Measurements from ENCODE around the gene USP10.
"Not testable (repeated sequence)": the region's sequence is repeated elsewhere in the genome, so short reads cannot be mapped to it uniquely, and the experiment has no call there.

Gene USP10

GRCh38 chr16:84673203-84673535 is 26.6 kb upstream of the USP10 start:
- no peak for DNase-seq (ENCODE audit: insufficient read length, low spot score)
- FAIRE-seq = no peak

DNA sequence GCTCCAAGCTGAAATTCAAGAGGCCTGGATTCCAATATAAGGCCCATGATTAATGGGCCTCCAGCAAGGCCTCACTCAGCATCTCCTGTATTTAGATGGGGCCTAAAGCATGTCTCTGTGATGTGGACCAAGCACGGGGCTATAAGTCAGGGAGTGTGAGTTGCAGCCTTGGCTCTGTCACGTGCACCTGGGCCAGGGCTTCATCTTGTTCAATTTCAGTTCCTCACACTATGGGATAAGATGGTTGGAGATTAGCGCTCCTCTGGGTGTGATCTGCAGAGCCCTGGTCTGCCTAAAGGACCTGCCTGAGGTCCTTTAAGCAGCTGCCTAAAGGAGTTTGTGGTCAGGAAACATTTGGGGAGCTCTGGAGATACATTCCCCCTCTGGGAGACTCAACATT is 26.2 kb upstream of the USP10 start:
- no peak for FAIRE-seq
- no peak for DNase-seq (ENCODE audit: insufficient read length, low spot score)

- DNase-seq (ENCODE audit: insufficient read length, low spot score) (no peak), FAIRE-seq (no peak)
These were observed 24.4 kb upstream of the USP10 start for GRCh38 chr16:84675423-84675822.

DNA sequence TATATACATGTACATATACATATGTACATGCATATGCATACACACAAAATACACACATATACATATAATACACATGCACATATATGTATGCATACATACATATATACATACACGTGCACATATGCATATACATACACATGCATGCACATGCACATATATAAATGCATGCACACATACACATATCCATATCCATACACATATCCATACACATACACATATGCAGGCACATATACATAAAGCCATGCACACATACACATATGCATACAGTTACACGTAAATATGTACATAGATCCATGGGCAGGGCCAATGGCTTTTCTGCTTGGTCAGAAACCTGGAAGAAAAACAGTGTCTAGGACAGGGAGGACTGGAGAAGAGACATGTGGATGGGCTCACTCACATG is 23.9 kb upstream of the USP10 start:
- DNase-seq (ENCODE audit: insufficient read length, low spot score) = no peak

DNA sequence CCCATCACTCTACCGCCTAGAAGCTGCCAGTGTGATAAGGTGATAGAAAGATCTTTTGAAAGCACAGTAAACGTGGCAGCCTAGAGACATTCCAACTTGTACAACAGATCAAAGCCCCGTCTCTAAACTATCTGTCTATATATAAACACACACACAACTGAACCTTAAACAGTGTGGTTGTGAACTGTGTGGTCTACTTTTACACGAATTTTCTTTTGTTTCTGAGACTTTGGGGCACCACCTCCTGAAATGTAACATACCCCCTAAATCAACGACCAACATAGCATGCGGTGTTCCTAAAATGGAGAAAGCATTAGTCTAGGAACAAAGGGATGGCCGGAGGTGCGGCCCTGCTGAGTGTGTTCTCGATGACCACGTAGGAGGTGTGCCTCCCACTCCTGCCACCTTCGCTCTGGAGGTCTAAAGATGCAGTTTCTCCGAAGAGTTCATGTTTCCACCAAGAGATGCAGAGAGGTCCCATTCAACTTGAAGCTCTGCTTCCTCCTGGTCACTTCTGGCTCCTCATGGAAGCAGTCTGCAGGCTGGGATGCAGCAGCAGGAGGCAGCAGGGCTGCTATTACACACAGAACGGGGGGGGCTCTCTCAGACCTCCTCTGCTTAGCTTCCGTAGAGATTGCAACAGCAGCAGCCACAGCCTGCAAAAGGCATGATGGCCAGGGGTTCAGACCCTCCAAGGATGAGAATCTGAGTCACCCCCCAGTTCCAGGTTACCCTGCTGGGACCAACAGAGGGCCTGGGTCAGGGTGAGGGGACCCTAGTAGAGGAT is 22.6 kb upstream of the USP10 start:
- FAIRE-seq = no peak
- no peak for DNase-seq (ENCODE audit: insufficient read length, low spot score)

More for the DNA sequence above, 23.9 kb upstream of the USP10 start:
- FAIRE-seq = no peak

- no peak for DNase-seq (ENCODE audit: insufficient read length, low spot score)
- no peak for FAIRE-seq
These were observed 22.0 kb upstream of the USP10 start for GRCh38 chr16:84677849-84678248.

DNA sequence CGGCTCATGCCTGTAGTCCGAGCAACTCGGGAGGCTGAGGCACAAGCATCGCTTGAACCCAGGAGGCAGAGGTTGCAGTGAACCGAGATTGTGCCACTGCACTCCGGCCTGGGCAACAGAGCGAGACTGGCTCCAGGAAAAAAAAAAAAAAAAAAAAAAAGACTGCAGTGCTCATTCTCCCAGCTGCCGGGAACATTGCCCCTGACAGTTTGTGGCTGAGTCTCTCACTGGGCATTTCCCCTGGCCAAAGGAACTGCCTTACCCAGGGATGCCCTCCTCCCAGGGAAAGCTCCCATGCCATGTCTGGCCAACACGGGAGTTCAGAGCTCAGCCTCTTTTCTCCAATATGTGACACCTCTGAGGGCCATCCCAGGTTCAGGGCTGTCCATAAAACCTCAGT is 21.3 kb upstream of the USP10 start:
- DNase-seq (ENCODE audit: insufficient read length, low spot score) (no peak), FAIRE-seq (no peak)

- FAIRE-seq (no peak), DNase-seq (ENCODE audit: insufficient read length, low spot score) (no peak)
These were observed 19.5 kb upstream of the USP10 start for GRCh38 chr16:84680165-84680842.

DNA sequence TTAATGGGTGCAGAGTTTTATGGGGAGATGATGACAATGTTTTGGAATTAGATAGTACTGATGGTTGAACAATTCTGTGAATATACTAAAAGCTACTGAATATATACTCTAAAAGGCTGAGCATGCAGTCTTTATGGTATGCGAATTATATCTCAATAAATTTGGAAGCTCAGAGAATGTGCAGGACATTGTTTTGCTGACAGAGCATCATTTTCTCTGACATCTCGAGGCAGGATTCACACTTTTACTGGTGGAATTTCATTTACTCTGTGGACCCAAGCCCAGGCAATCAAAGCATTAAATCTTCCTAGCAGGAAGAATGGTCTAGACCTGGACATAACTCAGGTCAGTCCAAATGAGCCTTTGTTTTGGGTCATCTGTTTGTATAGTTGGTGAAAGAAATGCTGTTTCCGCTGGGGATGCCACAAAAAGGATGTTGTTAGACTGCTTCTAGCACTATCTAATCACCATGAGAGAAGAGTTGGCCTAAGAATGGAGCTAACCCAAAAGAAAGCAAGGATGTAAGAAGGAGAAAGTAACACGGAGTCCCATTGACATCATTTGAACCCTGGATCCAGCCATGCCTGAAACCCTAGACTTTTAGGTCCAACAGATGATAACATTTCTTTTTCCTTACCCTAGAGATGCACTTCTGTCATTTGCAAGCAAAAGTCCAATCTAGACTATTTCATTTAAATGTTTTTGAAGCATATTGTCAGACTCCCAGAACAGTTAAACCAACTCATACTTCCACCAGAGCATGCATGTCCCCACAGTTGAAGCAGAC is 18.8 kb upstream of the USP10 start:
- no peak for FAIRE-seq
- no peak for DNase-seq (ENCODE audit: insufficient read length, low spot score)

- DNase-seq (ENCODE audit: insufficient read length, low spot score) = no peak
- no peak for FAIRE-seq
These were observed 15.9 kb upstream of the USP10 start for GRCh38 chr16:84683691-84684591.

- no peak for FAIRE-seq
- no peak for DNase-seq (ENCODE audit: insufficient read length, low spot score)
These were observed 15.2 kb upstream of the USP10 start for GRCh38 chr16:84684592-84684965.

DNA sequence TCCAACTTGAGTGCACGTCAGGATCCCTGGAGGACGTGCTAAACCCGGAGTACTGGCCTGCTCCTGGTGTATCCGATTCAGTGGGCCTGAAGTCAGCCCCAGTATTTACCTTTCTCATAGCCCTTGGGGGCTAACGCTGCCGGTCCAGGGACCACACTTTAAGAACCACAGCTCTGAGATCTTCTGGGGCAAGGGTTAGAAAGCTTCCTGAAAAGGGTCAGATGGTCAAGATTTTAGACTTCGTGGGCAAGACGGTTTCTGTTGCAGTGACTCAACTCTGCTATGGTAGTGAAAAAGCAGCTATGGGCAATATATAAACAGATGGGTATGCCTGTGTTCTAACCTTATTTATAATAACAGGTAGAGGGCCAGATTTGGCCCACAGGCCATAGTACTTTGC is 14.6 kb upstream of the USP10 start:
- no peak for FAIRE-seq
- DNase-seq (ENCODE audit: insufficient read length, low spot score) = no peak

GRCh38 chr16:84686707-84687298 is 13.0 kb upstream of the USP10 start:
- DNase-seq (ENCODE audit: insufficient read length, low spot score) (no peak), FAIRE-seq (no peak)

- peak; percentile 83 for FAIRE-seq
- DNase-seq (ENCODE audit: insufficient read length, low spot score) = peak; percentile 26
These were observed 12.1 kb upstream of the USP10 start for GRCh38 chr16:84687715-84688114.

GRCh38 chr16:84688163-84688562 is 11.6 kb upstream of the USP10 start:
- not testable (repeated sequence) for FAIRE-seq; DNase-seq (ENCODE audit: insufficient read length, low spot score)

- FAIRE-seq (no peak), DNase-seq (ENCODE audit: insufficient read length, low spot score) (no peak)
These were observed 10.7 kb upstream of the USP10 start for GRCh38 chr16:84689111-84689510.

GRCh38 chr16:84690088-84690819 is 9.5 kb upstream of the USP10 start:
- DNase-seq (ENCODE audit: insufficient read length, low spot score) = no peak
- no peak for FAIRE-seq

DNA sequence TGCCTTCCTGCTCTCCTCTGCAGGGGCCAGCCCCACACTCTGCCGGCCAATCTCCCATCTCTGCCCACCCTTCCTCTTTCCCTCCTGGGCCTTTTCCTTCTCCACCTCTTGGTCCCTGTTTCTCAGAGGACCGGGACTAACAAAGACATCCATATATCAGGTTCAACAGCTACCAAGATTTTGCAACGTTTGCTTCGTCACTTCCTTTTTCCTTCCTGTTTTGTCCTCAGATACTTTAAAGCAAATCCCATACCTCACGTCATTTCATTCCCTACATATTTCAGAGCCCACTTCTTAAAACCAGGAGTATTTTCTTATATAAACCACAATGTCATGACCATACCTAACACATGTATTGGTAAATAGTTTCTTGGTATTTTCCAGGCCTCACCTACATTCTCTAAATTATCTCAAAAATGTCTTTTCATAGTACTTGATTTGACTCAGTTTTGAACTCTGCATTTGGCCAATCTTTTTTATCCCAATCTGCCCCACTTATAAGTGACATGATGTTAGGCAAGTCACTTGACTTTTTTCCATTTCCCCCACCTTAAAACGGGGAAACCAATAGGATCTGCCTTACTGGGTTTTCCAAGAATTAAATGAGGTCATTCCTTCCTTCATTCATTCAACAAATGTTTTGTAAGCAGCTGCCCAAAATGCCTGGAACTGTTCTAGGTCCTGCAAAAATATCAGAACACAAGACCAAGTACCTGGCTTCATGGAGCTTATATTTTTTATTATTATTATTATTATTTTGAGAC is 7.2 kb upstream of the USP10 start:
- no peak for FAIRE-seq
- DNase-seq (ENCODE audit: insufficient read length, low spot score) = no peak

DNA sequence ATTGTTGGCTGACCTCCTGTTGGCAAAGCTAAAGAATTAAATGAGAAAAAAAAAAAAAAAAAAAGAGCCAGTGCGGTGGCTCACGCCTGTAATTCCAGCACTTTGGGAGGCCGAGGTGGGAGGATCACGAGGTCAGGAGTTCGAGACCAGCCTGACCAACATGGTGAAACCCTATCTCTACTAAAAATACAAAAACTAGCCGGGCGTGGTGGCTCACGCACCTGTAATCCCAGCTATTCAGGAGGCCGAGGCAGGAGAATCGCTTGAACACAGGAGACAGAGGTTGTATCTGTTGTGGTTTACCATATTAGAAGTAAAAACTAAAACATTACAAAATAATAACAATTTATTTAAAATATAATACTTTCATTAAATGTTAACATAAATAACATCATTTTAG is 5.9 kb upstream of the USP10 start:
- not testable (repeated sequence) for DNase-seq (ENCODE audit: insufficient read length, low spot score)

More for the DNA sequence above, 5.9 kb upstream of the USP10 start:
- not testable (repeated sequence) for FAIRE-seq
